HCT116 (cell line): ENCODE data around the gene MUC13. TPM values are rescaled to one million over a fixed set of nuclear protein-coding genes. Genes with fewer than 3 reads are reported as not detected.

Source experiments
- ATAC-seq: fragments of 200-7000 bp; cut with Tn5 transposase; 2 replicates; pipeline ENCODE4 v1.9.1; 2020; ENCODE audit warnings: mild to moderate bottlenecking, moderate library complexity
- BruUV-seq: library from RNA; stranded (reverse); fragments of 400-500 nt; replicated peaks from 2 replicates; lab custom pipeline; 2021; lab: Mats Ljungman, UMichigan
- CTCF ChIA-PET: fragments of 300-600 bp; sonication (Branson Sonifier 250); formaldehyde crosslinking; loops from one replicate; lab custom pipeline; 2021; ENCODE audit warnings: antibody characterized with exemption; lab: Charles Lee
- POLR2A ChIA-PET: fragments of 300-600, 350-600 bp; sonication (Branson Sonifier 250); formaldehyde crosslinking; loops from one replicate; lab custom pipeline; 2021; ENCODE audit warnings: antibody characterized with exemption; lab: Charles Lee
- RAD21 ChIA-PET, 2 experiments: fragments of 300-600 bp; sonication (Branson Sonifier 250); formaldehyde crosslinking; loops; one replicate each; lab custom pipeline; 2023; ENCODE audit warnings: low total read pairs in 2 of 2; ENCODE audit not compliant: uncharacterized antibody in 2 of 2, unreplicated experiment in 2 of 2, low non-redundant PET in 1 of 2; lab: Charles Lee
- DNase-seq: peaks from one replicate; pipeline ENCODE4 v3.0.0-alpha.2; 2010; ENCODE audit warnings: low read depth, low spot score
- H2AFZ ChIP-seq: fragments of 200-600 bp; shearing (Covaris generic), sonication (generic); 2 replicates; pipeline ENCODE4 v1.6.1; 2017; ENCODE audit warnings: low read depth, mixed run types, mixed read lengths, antibody characterized with exemption, low read length; ENCODE audit not compliant: poor library complexity, severe bottlenecking
- H3K27ac ChIP-seq: 2 replicates; pipeline ENCODE4 v1.5.1; 2012; ENCODE audit warnings: low read depth, low read length
- H3K27me3 ChIP-seq: fragments of 200-600 bp; sonication (generic); 2 replicates; pipeline ENCODE4 v1.6.1; 2016; ENCODE audit warnings: mixed run types, low read length, mixed read lengths; ENCODE audit not compliant: insufficient read depth
- H3K36me3 ChIP-seq, 2 experiments: fragments of 200-500 bp in 1 of 2; fragments of 200-600 bp in 1 of 2; sonication (Bioruptor generic) in 1 of 2; sonication (generic) in 1 of 2; 2 replicates each; pipeline versions ENCODE4 v1.5.1 to v1.6.1; 2014 to 2016; ENCODE audit warnings: low read length in 2 of 2, inconsistent platforms in 1 of 2, mixed read lengths in 1 of 2, mixed run types in 1 of 2; ENCODE audit not compliant: insufficient read depth in 2 of 2, control insufficient read depth in 1 of 2
- H3K4me1 ChIP-seq, 2 experiments: fragments of 200-600 bp in 1 of 2; sonication (generic) in 1 of 2; 2 replicates each; pipeline versions ENCODE4 v1.5.1 to v1.6.1; 2012 to 2017; ENCODE audit warnings: low read length in 2 of 2, inconsistent platforms in 1 of 2, mild to moderate bottlenecking in 1 of 2, mixed read lengths in 1 of 2, mixed run types in 1 of 2, moderate library complexity in 1 of 2; ENCODE audit not compliant: insufficient read depth in 2 of 2, control insufficient read depth in 1 of 2
- H3K4me2 ChIP-seq: fragments of 200-600 bp; sonication (generic); 2 replicates; pipeline ENCODE4 v1.6.1; 2017; ENCODE audit warnings: mixed run types, low read length, mixed read lengths
- H3K4me3 ChIP-seq, 2 experiments: fragments of 200-600 bp in 1 of 2; sonication (generic) in 1 of 2; replicated peaks in 1 of 2; 2 replicates each; pipeline ENCODE4 v1.5.1; 2011 to 2016; ENCODE audit warnings: low read length in 2 of 2, control low read depth in 1 of 2, low read depth in 1 of 2, mild to moderate bottlenecking in 1 of 2, mixed read lengths in 1 of 2, mixed run types in 1 of 2
- H3K79me2 ChIP-seq: fragments of 200-600 bp; sonication (generic); 2 replicates; pipeline ENCODE4 v1.6.1; 2017; ENCODE audit warnings: mild to moderate bottlenecking, mixed run types, low read length, moderate library complexity, mixed read lengths; ENCODE audit not compliant: insufficient read depth
- H3K9ac ChIP-seq: fragments of 200-600 bp; sonication (generic); 2 replicates; pipeline ENCODE4 v1.6.1; 2016; ENCODE audit warnings: low read length, mixed read lengths
- H3K9me2 ChIP-seq: fragments of 200-600 bp; sonication (generic), shearing (Covaris generic); 2 replicates; pipeline ENCODE4 v1.6.1; 2017; ENCODE audit warnings: mixed run types, mild to moderate bottlenecking, moderate library complexity; ENCODE audit not compliant: insufficient read depth
- H3K9me3 ChIP-seq, 2 experiments: fragments of 200-500 bp in 1 of 2; fragments of 200-600 bp in 1 of 2; sonication (Bioruptor generic) in 1 of 2; sonication (generic) in 1 of 2; 2 replicates each; pipeline ENCODE4 v1.6.1; 2014 to 2017; ENCODE audit warnings: low read length in 2 of 2, mixed read lengths in 2 of 2, inconsistent platforms in 1 of 2, low read depth in 1 of 2, mild to moderate bottlenecking in 1 of 2, mixed run types in 1 of 2, moderate library complexity in 1 of 2; ENCODE audit not compliant: control insufficient read depth in 1 of 2, insufficient read depth in 1 of 2
- H4K20me1 ChIP-seq: fragments of 200-600 bp; sonication (generic), shearing (Covaris generic); 2 replicates; pipeline ENCODE4 v1.6.1; 2017; ENCODE audit warnings: mixed run types, mild to moderate bottlenecking, moderate library complexity; ENCODE audit not compliant: insufficient read depth
- EGR1 ChIP-seq: IDR thresholded peaks from 2 replicates; pipeline ENCODE4 v1.6.1; 2012; ENCODE audit warnings: low read depth
- ELF1 ChIP-seq: IDR thresholded peaks from 2 replicates; pipeline ENCODE4 v1.6.1; 2012; ENCODE audit warnings: low read depth, borderline replicate concordance
- EZH2 ChIP-seq: fragments of 200-600 bp; sonication (generic); IDR thresholded peaks from 2 replicates; pipeline ENCODE4 v1.6.1; 2017; ENCODE audit warnings: antibody characterized with exemption, mixed run types
- FOSL1 ChIP-seq: IDR thresholded peaks from 2 replicates; pipeline ENCODE4 v1.6.1; 2012; ENCODE audit warnings: low read depth
- JUND ChIP-seq: IDR thresholded peaks from 2 replicates; pipeline ENCODE4 v1.6.1; 2012
- ZFX ChIP-seq: fragments of 450-650 bp; IDR thresholded peaks from 2 replicates; pipeline ENCODE4 v1.6.1; 2017
- ZNF274 ChIP-seq: fragments of 200-500 bp; sonication (Bioruptor generic); IDR thresholded peaks from 2 replicates; pipeline ENCODE4 v1.6.1; 2014; ENCODE audit warnings: mild to moderate bottlenecking, low read depth, low read length, inconsistent platforms
- intact Hi-C: fragments of 100-400 bp; cut with micrococcal nuclease; formaldehyde crosslinking; loops from 2 replicates; pipeline ENCODE4 v1.10.0; 2022
- total RNA-seq: library from RNA; stranded (reverse); gene quantifications from one replicate; pipeline ENCODE4 v1.2.1, GENCODE V29; 2021; ENCODE audit not compliant: unreplicated experiment
- TF ChIP-seq, protein P1 (sequence below): IDR thresholded peaks from 2 replicates; pipeline ENCODE4 v1.6.1; 2011; ENCODE audit warnings: mild to moderate bottlenecking, low read length, moderate library complexity; ENCODE audit not compliant: insufficient replicate concordance; ENCODE audit errors: extremely low read depth
- TF ChIP-seq, protein P2 (sequence below): IDR thresholded peaks from 2 replicates; pipeline ENCODE4 v1.6.1; 2012; ENCODE audit warnings: low read depth
- TF ChIP-seq, protein P3 (sequence below): IDR thresholded peaks from 2 replicates; pipeline ENCODE4 v1.6.1; 2012

The MUC13 gene
- total RNA-seq, 1 experiment from 2014 or later, result 0.44 TPM

DNA sequence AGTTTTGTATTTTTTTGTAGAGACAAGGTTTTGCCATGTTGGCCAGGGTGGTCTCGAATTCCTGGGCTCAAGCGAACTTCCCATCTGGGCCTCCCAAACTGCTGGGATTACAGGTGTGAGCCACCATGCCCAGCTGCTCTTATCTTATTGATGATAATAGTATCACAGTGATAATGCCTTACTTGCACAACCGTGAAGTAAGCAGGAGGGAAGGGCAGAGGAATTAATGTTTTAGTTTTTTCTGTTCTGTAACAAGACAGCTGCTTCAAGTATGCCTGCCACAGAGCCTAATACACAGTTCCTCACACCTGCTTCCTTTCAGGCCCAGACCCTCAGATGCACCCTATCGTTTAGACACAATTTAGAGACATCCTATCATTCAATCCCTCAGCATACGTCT lies 26.1 kb upstream of the MUC13 start:
- H3K36me3 ChIP-seq, result no peaks in the 10 kb centered on the region
- TF ChIP-seq ZNF274 (no peak), EZH2 (no peak), ZFX (no peak)
- TF ChIP-seq, protein P1, sequence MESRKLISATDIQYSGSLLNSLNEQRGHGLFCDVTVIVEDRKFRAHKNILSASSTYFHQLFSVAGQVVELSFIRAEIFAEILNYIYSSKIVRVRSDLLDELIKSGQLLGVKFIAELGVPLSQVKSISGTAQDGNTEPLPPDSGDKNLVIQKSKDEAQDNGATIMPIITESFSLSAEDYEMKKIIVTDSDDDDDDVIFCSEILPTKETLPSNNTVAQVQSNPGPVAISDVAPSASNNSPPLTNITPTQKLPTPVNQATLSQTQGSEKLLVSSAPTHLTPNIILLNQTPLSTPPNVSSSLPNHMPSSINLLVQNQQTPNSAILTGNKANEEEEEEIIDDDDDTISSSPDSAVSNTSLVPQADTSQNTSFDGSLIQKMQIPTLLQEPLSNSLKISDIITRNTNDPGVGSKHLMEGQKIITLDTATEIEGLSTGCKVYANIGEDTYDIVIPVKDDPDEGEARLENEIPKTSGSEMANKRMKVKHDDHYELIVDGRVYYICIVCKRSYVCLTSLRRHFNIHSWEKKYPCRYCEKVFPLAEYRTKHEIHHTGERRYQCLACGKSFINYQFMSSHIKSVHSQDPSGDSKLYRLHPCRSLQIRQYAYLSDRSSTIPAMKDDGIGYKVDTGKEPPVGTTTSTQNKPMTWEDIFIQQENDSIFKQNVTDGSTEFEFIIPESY, result no peak
- no peak overlapping the region for H3K4me2 ChIP-seq
- no peaks in the 10 kb centered on the region for H3K4me1 ChIP-seq
- RAD21 ChIA-PET, result no interaction called here
- no peak overlapping the region for H2AFZ ChIP-seq
- H3K9me3 ChIP-seq, result no peaks in the 10 kb centered on the region
- no peak for ATAC-seq
- H3K9ac ChIP-seq, result no peak overlapping the region
- POLR2A ChIA-PET, result no interaction called here
- no TSS peak for BruUV-seq
- no peak overlapping the region for H3K4me3 ChIP-seq
- no peaks in the 10 kb centered on the region; the same call in 1 of the 2 replicates for H3K9me2 ChIP-seq
- CTCF ChIA-PET, result interaction anchor here (0.6 kb wide), 1 partner anchor 621 kb away, joined by 4 read pairs; no protein-coding TSS in a partner anchor
- intact Hi-C loops, result no loop called here
- no peak overlapping the region for H3K27ac ChIP-seq
- H3K27me3 ChIP-seq, result no peaks in the 10 kb centered on the region
- no peak for DNase-seq
- H4K20me1 ChIP-seq, result no peaks in the 10 kb centered on the region
- no peaks in the 10 kb centered on the region for H3K79me2 ChIP-seq

DNA sequence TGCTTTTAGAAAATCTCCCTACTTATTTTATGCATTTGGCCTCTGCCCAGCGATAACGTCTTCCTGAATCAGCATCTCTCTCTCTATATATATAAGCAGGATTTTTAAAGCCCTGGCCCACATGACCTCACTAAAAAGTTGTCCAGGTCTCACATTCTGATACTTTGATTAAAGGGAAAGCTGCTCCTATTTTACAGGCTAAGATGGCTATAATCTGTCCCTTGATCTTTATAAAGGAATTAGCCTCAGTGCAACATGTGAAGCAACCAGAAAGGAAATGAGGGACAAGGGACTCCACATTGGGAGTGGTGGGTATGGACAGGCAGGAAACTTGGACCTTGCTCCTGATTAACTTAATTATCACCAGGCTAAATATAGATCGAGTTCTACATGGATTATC lies 25.6 kb upstream of the MUC13 start:
- Histone ChIP-seq H3K79me2 (no peaks in the 10 kb centered on the region), H3K4me2 (no peak overlapping the region), H3K9me3 (no peaks in the 10 kb centered on the region), H3K27ac (no peak overlapping the region), H4K20me1 (no peaks in the 10 kb centered on the region), H3K9me2 (no peaks in the 10 kb centered on the region; the same call in 1 of the 2 replicates), H3K36me3 (no peaks in the 10 kb centered on the region), H3K4me3 (no peak overlapping the region), H3K4me1 (no peaks in the 10 kb centered on the region), H3K9ac (no peak overlapping the region), H3K27me3 (no peaks in the 10 kb centered on the region), H2AFZ (no peak overlapping the region)
- POLR2A ChIA-PET, result no interaction called here
- ATAC-seq (no peak), DNase-seq (no peak)
- RAD21 ChIA-PET, result no interaction called here
- BruUV-seq, result no TSS peak
- CTCF ChIA-PET, result no interaction called here
- intact Hi-C loops, result no loop called here
- TF ChIP-seq, protein P2, sequence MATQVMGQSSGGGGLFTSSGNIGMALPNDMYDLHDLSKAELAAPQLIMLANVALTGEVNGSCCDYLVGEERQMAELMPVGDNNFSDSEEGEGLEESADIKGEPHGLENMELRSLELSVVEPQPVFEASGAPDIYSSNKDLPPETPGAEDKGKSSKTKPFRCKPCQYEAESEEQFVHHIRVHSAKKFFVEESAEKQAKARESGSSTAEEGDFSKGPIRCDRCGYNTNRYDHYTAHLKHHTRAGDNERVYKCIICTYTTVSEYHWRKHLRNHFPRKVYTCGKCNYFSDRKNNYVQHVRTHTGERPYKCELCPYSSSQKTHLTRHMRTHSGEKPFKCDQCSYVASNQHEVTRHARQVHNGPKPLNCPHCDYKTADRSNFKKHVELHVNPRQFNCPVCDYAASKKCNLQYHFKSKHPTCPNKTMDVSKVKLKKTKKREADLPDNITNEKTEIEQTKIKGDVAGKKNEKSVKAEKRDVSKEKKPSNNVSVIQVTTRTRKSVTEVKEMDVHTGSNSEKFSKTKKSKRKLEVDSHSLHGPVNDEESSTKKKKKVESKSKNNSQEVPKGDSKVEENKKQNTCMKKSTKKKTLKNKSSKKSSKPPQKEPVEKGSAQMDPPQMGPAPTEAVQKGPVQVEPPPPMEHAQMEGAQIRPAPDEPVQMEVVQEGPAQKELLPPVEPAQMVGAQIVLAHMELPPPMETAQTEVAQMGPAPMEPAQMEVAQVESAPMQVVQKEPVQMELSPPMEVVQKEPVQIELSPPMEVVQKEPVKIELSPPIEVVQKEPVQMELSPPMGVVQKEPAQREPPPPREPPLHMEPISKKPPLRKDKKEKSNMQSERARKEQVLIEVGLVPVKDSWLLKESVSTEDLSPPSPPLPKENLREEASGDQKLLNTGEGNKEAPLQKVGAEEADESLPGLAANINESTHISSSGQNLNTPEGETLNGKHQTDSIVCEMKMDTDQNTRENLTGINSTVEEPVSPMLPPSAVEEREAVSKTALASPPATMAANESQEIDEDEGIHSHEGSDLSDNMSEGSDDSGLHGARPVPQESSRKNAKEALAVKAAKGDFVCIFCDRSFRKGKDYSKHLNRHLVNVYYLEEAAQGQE, result no peak
- TF ChIP-seq EGR1 (no peak), ELF1 (no peak), FOSL1 (no peak), JUND (no peak), ZFX (no peak)
- TF ChIP-seq, protein P1, result no peak
- TF ChIP-seq, protein P3, sequence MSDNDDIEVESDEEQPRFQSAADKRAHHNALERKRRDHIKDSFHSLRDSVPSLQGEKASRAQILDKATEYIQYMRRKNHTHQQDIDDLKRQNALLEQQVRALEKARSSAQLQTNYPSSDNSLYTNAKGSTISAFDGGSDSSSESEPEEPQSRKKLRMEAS, result no peak
